Activated CD4-positive, alpha-beta T cell treated with anti-CD3 and anti-CD28 coated beads, Interleukin-2, amount 10 ng/mL, durations not matched to agents 24 days and 14 days (primary cell): ENCODE data around the gene RBM44. TPM values are rescaled to one million over a fixed set of nuclear protein-coding genes. Genes with fewer than 3 reads are reported as not detected.

Experiments
- DNase-seq: peaks from one replicate; pipeline ENCODE4 v3.0.0; 2022
- H3K27ac Mint-ChIP-seq: one replicate; pipeline ENCODE4 v1.8.0; 2022; ENCODE audit warnings: mild to moderate bottlenecking, mixed read lengths
- H3K27me3 Mint-ChIP-seq: one replicate; pipeline ENCODE4 v1.8.0; 2022; ENCODE audit warnings: mixed read lengths
- H3K36me3 Mint-ChIP-seq: one replicate; pipeline ENCODE4 v1.8.0; 2022; ENCODE audit warnings: low read depth, mild to moderate bottlenecking, mixed read lengths
- H3K4me1 Mint-ChIP-seq: one replicate; pipeline ENCODE4 v1.8.0; 2021; ENCODE audit warnings: mixed read lengths
- H3K4me3 Mint-ChIP-seq: one replicate; pipeline ENCODE4 v1.8.0; 2022; ENCODE audit warnings: mild to moderate bottlenecking, moderate library complexity, mixed read lengths
- H3K9me3 Mint-ChIP-seq: one replicate; pipeline ENCODE4 v1.8.0; 2021; ENCODE audit warnings: mixed read lengths
- intact Hi-C: fragments of 100-400 bp; cut with micrococcal nuclease; formaldehyde crosslinking; loops from one replicate; pipeline ENCODE4 v1.15.1; 2023
- total RNA-seq: library from RNA; stranded (reverse); gene quantifications from 2 replicates; pipeline ENCODE4 v1.2.3, GENCODE V29; 2022

RBM44 gene
- total RNA-seq, 1 donor from 2014 or later: 0.42 TPM

DNA sequence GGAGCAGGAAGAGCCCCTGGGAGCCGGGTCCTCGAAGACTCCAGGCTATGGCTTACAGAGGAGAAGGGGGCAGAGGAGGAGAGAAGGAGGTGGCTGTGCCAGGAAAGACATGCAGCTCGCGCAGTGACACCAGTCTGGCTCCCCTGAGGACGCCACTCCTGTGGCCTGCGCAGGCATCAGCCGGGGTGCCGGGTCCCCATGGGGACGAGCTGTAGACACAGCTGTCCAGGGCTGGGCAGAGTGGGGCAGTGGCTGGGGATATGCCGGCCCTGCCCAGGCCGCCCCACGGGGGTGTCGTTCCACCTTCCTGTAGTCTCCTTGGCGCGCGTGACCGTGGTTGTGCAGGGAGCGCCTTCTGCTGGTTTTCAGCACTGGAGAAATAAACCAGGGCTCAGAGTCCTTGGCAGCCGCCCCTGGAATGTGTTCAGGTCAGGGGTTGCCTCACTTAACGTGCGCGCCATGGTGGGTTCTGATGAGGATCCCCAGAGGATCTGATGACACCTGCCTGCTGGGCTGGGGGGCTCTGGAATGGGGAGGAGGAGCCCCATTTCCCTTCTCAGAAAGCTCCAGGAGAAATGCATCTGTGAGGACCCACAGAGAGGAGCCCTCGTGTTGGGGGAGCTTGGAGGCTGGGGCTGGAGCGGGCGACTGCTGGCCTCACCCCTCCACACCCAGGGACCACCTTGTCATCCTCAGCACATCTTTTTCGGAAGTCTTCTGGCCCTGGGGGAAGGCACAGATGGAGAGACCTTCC is 87.5 kb downstream of the RBM44 start:
- no peaks in the 10 kb centered on the region for H3K36me3 Mint-ChIP-seq
- intact Hi-C loops: no loop called here
- H3K4me1 Mint-ChIP-seq: peaks cover 5% of the 10 kb centered on the region
- no peaks in the 10 kb centered on the region for H3K27me3 Mint-ChIP-seq
- DNase-seq: no peak
- H3K9me3 Mint-ChIP-seq: no peaks in the 10 kb centered on the region
- no peak overlapping the region for H3K27ac Mint-ChIP-seq
- H3K4me3 Mint-ChIP-seq: no peak overlapping the region

- Mint-ChIP-seq H3K9me3 (no peaks in the 10 kb centered on the region), H3K27ac (no peak overlapping the region), H3K27me3 (no peaks in the 10 kb centered on the region), H3K36me3 (no peaks in the 10 kb centered on the region), H3K4me3 (no peak overlapping the region), H3K4me1 (peaks cover 5% of the 10 kb centered on the region)
- intact Hi-C loops: no loop called here
- DNase-seq: no peak
Measured at GRCh38 chr2:237886685-237887481, 88.3 kb downstream of the RBM44 start.

DNA sequence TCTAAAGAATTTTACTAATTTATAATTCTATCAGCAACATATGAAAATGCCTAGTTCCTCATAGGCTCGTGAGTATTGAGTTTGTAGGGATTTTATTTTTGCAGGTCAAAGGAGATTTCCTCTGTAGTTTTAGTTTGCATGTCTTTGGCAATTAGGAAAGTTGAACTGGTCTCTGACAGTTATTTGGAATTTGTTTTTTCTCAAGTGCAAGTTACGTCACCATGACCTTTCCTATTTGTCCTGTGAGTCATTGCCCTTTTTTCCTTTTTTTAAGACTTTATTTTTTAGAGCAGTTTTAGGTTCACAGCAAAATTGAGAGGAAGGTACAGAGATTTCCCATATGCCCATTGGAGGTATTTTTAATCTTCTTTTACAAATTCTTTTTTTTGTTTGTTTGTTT is 89.8 kb downstream of the RBM44 start:
- no peaks in the 10 kb centered on the region for H3K9me3 Mint-ChIP-seq
- intact Hi-C loops: no loop called here

DNA sequence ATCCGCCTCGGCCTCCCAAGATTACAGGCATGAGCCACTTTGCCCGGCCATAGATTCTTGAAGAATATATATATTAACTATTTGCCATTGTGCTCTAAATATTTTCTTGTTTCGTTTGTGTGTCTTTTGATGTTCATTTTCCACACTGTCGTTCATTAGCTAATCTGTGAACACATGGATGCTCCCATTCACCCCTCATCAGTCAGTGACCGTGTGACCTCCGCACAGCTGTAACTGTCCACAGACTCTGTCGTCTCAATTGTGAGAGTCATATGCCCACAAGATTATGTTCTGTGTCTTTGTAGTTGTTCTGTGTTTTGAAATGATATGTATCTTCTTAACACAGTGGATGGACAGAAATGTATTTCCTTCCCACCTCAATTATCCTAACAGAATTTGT is 90.4 kb downstream of the RBM44 start:
- no peak for DNase-seq
- Mint-ChIP-seq H3K27ac (no peak overlapping the region), H3K27me3 (no peaks in the 10 kb centered on the region), H3K9me3 (no peaks in the 10 kb centered on the region), H3K4me1 (peaks cover 17% of the 10 kb centered on the region), H3K4me3 (no peak overlapping the region), H3K36me3 (no peaks in the 10 kb centered on the region)
- intact Hi-C loops: no loop called here

More for the DNA sequence above, 89.8 kb downstream of the RBM44 start:
- Mint-ChIP-seq H3K36me3 (no peaks in the 10 kb centered on the region), H3K4me3 (no peak overlapping the region), H3K27me3 (no peaks in the 10 kb centered on the region), H3K4me1 (peaks cover 15% of the 10 kb centered on the region), H3K27ac (no peak overlapping the region)
- DNase-seq: no peak

DNA sequence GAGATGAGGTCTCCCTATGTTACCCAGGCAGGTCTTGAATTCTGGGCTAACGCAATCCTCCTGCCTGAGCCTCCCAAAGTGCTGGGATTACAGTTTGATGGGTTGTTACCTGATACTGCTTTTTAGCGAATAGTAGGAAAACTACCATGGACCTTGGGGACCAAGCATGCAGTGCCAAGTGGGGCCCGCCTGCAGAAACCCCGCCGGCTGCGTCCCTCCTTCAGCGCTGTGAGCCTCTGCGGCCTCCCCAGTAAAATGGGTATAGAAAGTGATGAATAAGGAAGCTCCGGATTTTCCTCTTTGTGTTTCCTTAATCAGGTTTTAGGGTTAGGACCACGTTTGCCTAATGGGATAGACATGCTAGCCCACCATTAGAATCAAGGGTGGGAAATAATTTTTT is 91.2 kb downstream of the RBM44 start:
- H3K4me3 Mint-ChIP-seq: no peak overlapping the region
- no peaks in the 10 kb centered on the region for H3K27me3 Mint-ChIP-seq

More for the DNA sequence above, 91.2 kb downstream of the RBM44 start:
- no peak for DNase-seq
- intact Hi-C loops: no loop called here
- Mint-ChIP-seq H3K9me3 (no peaks in the 10 kb centered on the region), H3K4me1 (peaks cover 17% of the 10 kb centered on the region), H3K36me3 (no peaks in the 10 kb centered on the region), H3K27ac (no peak overlapping the region)

Other genes with a start within 250 kb of the RBM44 start
- not detected in 2 replicates for gene PRLH, start 232.2 kb upstream of the RBM44 start, total RNA-seq
- 0.26 TPM in 1 of 2 replicates, not detected in the other for gene RAB17, start 208.0 kb upstream of the RBM44 start, total RNA-seq
- gene LRRFIP1, start 171.2 kb upstream of the RBM44 start, total RNA-seq: 210 and 216 TPM in 2 replicates
- 17.6 TPM in 2 replicates for gene RAMP1, start 60.8 kb downstream of the RBM44 start, total RNA-seq
- gene UBE2F, start 168.2 kb downstream of the RBM44 start, total RNA-seq: 115 and 124 TPM in 2 replicates